Measurements from ENCODE around the gene PSMC2.

DNA sequence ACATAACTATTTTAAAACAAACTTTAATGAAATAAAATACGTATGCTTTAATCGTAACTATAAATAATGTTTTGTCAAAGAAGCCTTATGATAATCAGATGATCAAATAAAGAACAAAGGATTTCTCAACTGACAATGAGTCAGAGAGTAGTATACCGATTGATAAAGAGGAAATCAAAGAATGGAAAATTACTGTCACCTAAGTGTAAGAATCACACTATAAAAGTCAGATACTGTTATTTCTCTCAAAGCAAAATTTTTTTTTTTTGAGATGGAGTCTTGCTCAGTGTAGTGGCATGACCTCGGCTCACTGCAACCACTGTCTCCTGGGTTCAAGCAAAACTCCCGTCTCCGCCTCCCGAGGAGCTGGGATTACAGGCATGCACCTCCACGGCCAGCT lies 21.7 kb upstream of the PSMC2 start:
- TF ChIP-seq, protein P1, sequence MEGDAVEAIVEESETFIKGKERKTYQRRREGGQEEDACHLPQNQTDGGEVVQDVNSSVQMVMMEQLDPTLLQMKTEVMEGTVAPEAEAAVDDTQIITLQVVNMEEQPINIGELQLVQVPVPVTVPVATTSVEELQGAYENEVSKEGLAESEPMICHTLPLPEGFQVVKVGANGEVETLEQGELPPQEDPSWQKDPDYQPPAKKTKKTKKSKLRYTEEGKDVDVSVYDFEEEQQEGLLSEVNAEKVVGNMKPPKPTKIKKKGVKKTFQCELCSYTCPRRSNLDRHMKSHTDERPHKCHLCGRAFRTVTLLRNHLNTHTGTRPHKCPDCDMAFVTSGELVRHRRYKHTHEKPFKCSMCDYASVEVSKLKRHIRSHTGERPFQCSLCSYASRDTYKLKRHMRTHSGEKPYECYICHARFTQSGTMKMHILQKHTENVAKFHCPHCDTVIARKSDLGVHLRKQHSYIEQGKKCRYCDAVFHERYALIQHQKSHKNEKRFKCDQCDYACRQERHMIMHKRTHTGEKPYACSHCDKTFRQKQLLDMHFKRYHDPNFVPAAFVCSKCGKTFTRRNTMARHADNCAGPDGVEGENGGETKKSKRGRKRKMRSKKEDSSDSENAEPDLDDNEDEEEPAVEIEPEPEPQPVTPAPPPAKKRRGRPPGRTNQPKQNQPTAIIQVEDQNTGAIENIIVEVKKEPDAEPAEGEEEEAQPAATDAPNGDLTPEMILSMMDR (IDR thresholded peaks at IDR 0.05) = no peak
- no peak for TF ChIP-seq EZH2 (IDR thresholded peaks at IDR 0.05; ENCODE audit: borderline replicate concordance, insufficient read depth, low read depth, low read length, poor library complexity, severe bottlenecking)
